GM10248 (cell line): ENCODE data around the gene ACSM5.

ENCODE experiments used
- CTCF ChIA-PET: fragments of 300-600 bp; sonication (Branson Sonifier 250); formaldehyde crosslinking; extraction: SDS; loops from one replicate; lab custom pipeline; 2021; ENCODE audit warnings: antibody characterized with exemption; lab: Yijun Ruan, JAX
- POLR2A ChIA-PET: fragments of 350-650 bp; sonication (Branson Sonifier 250); formaldehyde crosslinking; extraction: SDS; loops from one replicate; lab custom pipeline; 2020; ENCODE audit warnings: antibody characterized with exemption; lab: Yijun Ruan, JAX
- DNase-seq: peaks from one replicate; pipeline ENCODE4 v3.0.0; 2012; ENCODE audit errors: extremely low spot score
- CTCF ChIP-seq: IDR thresholded peaks from 2 replicates; pipeline ENCODE4 v1.5.1; 2012; ENCODE audit warnings: mild to moderate bottlenecking, low read depth; ENCODE audit errors: extremely low read depth, missing control alignments, control extremely low read depth

The ACSM5 gene

GRCh38 chr16:20409398-20410120 lies at the start of gene ACSM5:
Gene ACSM5, plus strand, starts transcription at chr16:20409534. Its CDS starts 1,951 bp downstream, at chr16:20411485.
- peak; percentile 33 for DNase-seq
- POLR2A ChIA-PET = no interaction called here
- TF ChIP-seq CTCF = no peak
- CTCF ChIA-PET = interaction anchor here (1.1 kb wide), 1 partner anchor 22 kb away, joined by 4 read pairs; no protein-coding TSS in a partner anchor

- CTCF ChIA-PET = interaction anchor here (1.4 to 3.4 kb wide), 2 partner anchors 11 to 25 kb away, joined by 3 to 15 read pairs; no protein-coding TSS in a partner anchor
- POLR2A ChIA-PET = no interaction called here
- peak; percentile 7 for TF ChIP-seq CTCF
- no peak for DNase-seq
Measured at GRCh38 chr16:20359997-20360396, 49.3 kb upstream of the ACSM5 start.

- POLR2A ChIA-PET = no interaction called here
- CTCF ChIA-PET = interaction anchor here (1.3 to 5.0 kb wide), 2 partner anchors 21 to 22 kb away, joined by 3 to 29 read pairs; no protein-coding TSS in a partner anchor
- no peak for TF ChIP-seq CTCF
- DNase-seq = no peak
Measured at GRCh38 chr16:20363191-20363590, 46.1 kb upstream of the ACSM5 start.

- DNase-seq = no peak
- POLR2A ChIA-PET = no interaction called here
- CTCF ChIA-PET = interaction anchor here (5.0 kb wide), 1 partner anchor 21 kb away, joined by 29 read pairs; no protein-coding TSS in a partner anchor
- no peak for TF ChIP-seq CTCF
Measured at GRCh38 chr16:20364051-20364450, 45.3 kb upstream of the ACSM5 start.

GRCh38 chr16:20369452-20370054 lies 39.8 kb upstream of the ACSM5 start:
- CTCF ChIA-PET = interaction anchor here (1.8 kb wide), 1 partner anchor 15 kb away, joined by 12 read pairs; no protein-coding TSS in a partner anchor
- POLR2A ChIA-PET = no interaction called here
- TF ChIP-seq CTCF = no peak
- DNase-seq = no peak

GRCh38 chr16:20372701-20373100 lies 36.6 kb upstream of the ACSM5 start:
- DNase-seq = no peak
- ChIA-PET POLR2A (no interaction called here), CTCF (interaction anchor here (1.9 to 7.0 kb wide), 2 partner anchors 12 to 465 kb away, joined by 5 to 56 read pairs; no protein-coding TSS in a partner anchor)
- no peak for TF ChIP-seq CTCF
